Stomach (tissue), 4 donors: ENCODE results near the gene EIF3J.

Source experiments
- CTCF ChIP-seq, 7 experiments: fragments of 450-650 bp in 4 of 7; fragments of 200-600 bp in 3 of 7; sonication (generic) in 3 of 7; IDR thresholded peaks; one replicate each; pipeline ENCODE4 v1.5.1; 2016 to 2019; ENCODE audit warnings: antibody characterized with exemption in 7 of 7, control low read depth in 2 of 7, mild to moderate bottlenecking in 1 of 7
- POLR2A ChIP-seq, 4 donors: fragments of 450-650 bp; IDR thresholded peaks; one replicate each; pipeline ENCODE4 v1.6.1; 2016; ENCODE audit warnings: antibody characterized with exemption in 4 of 4, control low read depth in 2 of 4, mild to moderate bottlenecking in 1 of 4, moderate library complexity in 1 of 4
- POLR2AphosphoS5 ChIP-seq, 3 donors: sonication (generic); formaldehyde crosslinking; IDR thresholded peaks; one replicate each; pipeline ENCODE4 v1.6.1; 2016; ENCODE audit warnings: antibody characterized with exemption in 3 of 3

GRCh38 chr15:44489464-44489863, 47.5 kb upstream of the EIF3J start:
- no peak for TF ChIP-seq CTCF (IDR thresholded peaks at IDR 0.05)
- no peak for TF ChIP-seq POLR2A (IDR thresholded peaks at IDR 0.05)
- TF ChIP-seq POLR2AphosphoS5 (IDR thresholded peaks at IDR 0.05) = no peak
